Measurements from ENCODE around the gene FOXRED2.
"Not testable (repeated sequence)": the region's sequence is repeated elsewhere in the genome, so short reads cannot be mapped to it uniquely, and the experiment has no call there.

The FOXRED2 gene

GRCh38 chr22:36506637-36507517 lies at the start of gene FOXRED2:
FOXRED2 (minus strand) TSS chr22:36507040; CDS start chr22:36506422, 618 bp downstream.
- DNase-seq (ENCODE audit: low spot score): peak; percentile 99

- no peak for DNase-seq (ENCODE audit: low spot score)
Observed at GRCh38 chr22:36554098-36554497, 47.3 kb upstream of the FOXRED2 start.

- DNase-seq (ENCODE audit: low spot score): no peak
Observed at GRCh38 chr22:36552289-36552688, 45.4 kb upstream of the FOXRED2 start.

- no peak for DNase-seq (ENCODE audit: low spot score)
Observed at GRCh38 chr22:36550701-36551495, 44.1 kb upstream of the FOXRED2 start.

GRCh38 chr22:36549033-36549432 lies 42.2 kb upstream of the FOXRED2 start:
- no peak for DNase-seq (ENCODE audit: low spot score)

- no peak for DNase-seq (ENCODE audit: low spot score)
Observed at GRCh38 chr22:36548606-36549005, 41.8 kb upstream of the FOXRED2 start.

- peak; percentile 60 for DNase-seq (ENCODE audit: low spot score)
Observed at GRCh38 chr22:36546932-36547331, 40.1 kb upstream of the FOXRED2 start.

- DNase-seq (ENCODE audit: low spot score): peak; percentile 75
Observed at GRCh38 chr22:36546092-36546804, 39.4 kb upstream of the FOXRED2 start.

GRCh38 chr22:36544107-36544620 lies 37.3 kb upstream of the FOXRED2 start:
- DNase-seq (ENCODE audit: low spot score): no peak

- DNase-seq (ENCODE audit: low spot score): peak; percentile 80
Observed at GRCh38 chr22:36541831-36542411, 35.1 kb upstream of the FOXRED2 start.

- no peak for DNase-seq (ENCODE audit: low spot score)
Observed at GRCh38 chr22:36540867-36541642, 34.2 kb upstream of the FOXRED2 start.

GRCh38 chr22:36538529-36538928 lies 31.7 kb upstream of the FOXRED2 start:
- no peak for DNase-seq (ENCODE audit: low spot score)

- DNase-seq (ENCODE audit: low spot score): no peak
Observed at GRCh38 chr22:36536717-36537116, 29.9 kb upstream of the FOXRED2 start.

GRCh38 chr22:36533320-36533719 lies 26.5 kb upstream of the FOXRED2 start:
- not testable (repeated sequence) for DNase-seq (ENCODE audit: low spot score)

GRCh38 chr22:36532466-36532865 lies 25.6 kb upstream of the FOXRED2 start:
- DNase-seq (ENCODE audit: low spot score): no peak

GRCh38 chr22:36528795-36529751 lies 22.2 kb upstream of the FOXRED2 start, which contains the start of gene EIF3D:
EIF3D (minus strand) TSS chr22:36529166; CDS start chr22:36526121, 3,045 bp downstream.
- DNase-seq (ENCODE audit: low spot score): peak; percentile 95

GRCh38 chr22:36528341-36528740 lies 21.5 kb upstream of the FOXRED2 start:
- peak; percentile 33 for DNase-seq (ENCODE audit: low spot score)

GRCh38 chr22:36522662-36523061 lies 15.8 kb upstream of the FOXRED2 start:
- no peak for DNase-seq (ENCODE audit: low spot score)

- DNase-seq (ENCODE audit: low spot score): no peak
Observed at GRCh38 chr22:36520423-36520822, 13.6 kb upstream of the FOXRED2 start.

- DNase-seq (ENCODE audit: low spot score): not testable (repeated sequence)
Observed at GRCh38 chr22:36519906-36520305, 13.1 kb upstream of the FOXRED2 start.
